ENCODE measurements around the gene KCTD7. TPM values are rescaled to one million over a fixed set of nuclear protein-coding genes. Genes with fewer than 3 reads are reported as not detected.
"Not testable (repeated sequence)": the region's sequence is repeated elsewhere in the genome, so short reads cannot be mapped to it uniquely, and the experiment has no call there.

The KCTD7 gene
- total RNA-seq, 1 donor from 2014 or later: 11.6 TPM

- Histone ChIP-seq H3K4me2 (ENCODE audit: low read length) (no peak overlapping the region), H3K27ac (ENCODE audit: low read depth, low read length) (no peak overlapping the region), H3K9ac (ENCODE audit: low read length) (no peak overlapping the region), H3K79me2 (ENCODE audit: insufficient read depth, low read length) (no peaks in the 10 kb centered on the region), H3K4me3 (ENCODE audit: insufficient read depth, low read depth, low read length) (no peak overlapping the region), H4K20me1 (ENCODE audit: insufficient read depth, low read length) (peaks cover 21% of the 10 kb centered on the region), H3K9me3 (ENCODE audit: insufficient read depth, low read depth, low read length) (no peaks in the 10 kb centered on the region), H2AFZ (ENCODE audit: low read depth, low read length) (no peak overlapping the region), H3K36me3 (ENCODE audit: insufficient read depth, low read length) (peaks cover 38% of the 10 kb centered on the region), H3K4me1 (ENCODE audit: insufficient read depth, low read length) (no peaks in the 10 kb centered on the region), H3K27me3 (ENCODE audit: insufficient read depth, low read length) (no peaks in the 10 kb centered on the region)
- Mint-ChIP-seq H3K36me3 (ENCODE audit: low read depth, unreplicated experiment) (peaks cover 30% of the 10 kb centered on the region), H3K4me3 (ENCODE audit: unreplicated experiment) (no peak overlapping the region), H3K4me1 (ENCODE audit: low read depth, unreplicated experiment) (no peaks in the 10 kb centered on the region), H3K9me3 (ENCODE audit: unreplicated experiment) (no peaks in the 10 kb centered on the region), H3K27ac (ENCODE audit: unreplicated experiment) (no peak overlapping the region), H3K27me3 (ENCODE audit: low read depth, unreplicated experiment) (peaks cover 1% of the 10 kb centered on the region)
- TF ChIP-seq, protein P1, sequence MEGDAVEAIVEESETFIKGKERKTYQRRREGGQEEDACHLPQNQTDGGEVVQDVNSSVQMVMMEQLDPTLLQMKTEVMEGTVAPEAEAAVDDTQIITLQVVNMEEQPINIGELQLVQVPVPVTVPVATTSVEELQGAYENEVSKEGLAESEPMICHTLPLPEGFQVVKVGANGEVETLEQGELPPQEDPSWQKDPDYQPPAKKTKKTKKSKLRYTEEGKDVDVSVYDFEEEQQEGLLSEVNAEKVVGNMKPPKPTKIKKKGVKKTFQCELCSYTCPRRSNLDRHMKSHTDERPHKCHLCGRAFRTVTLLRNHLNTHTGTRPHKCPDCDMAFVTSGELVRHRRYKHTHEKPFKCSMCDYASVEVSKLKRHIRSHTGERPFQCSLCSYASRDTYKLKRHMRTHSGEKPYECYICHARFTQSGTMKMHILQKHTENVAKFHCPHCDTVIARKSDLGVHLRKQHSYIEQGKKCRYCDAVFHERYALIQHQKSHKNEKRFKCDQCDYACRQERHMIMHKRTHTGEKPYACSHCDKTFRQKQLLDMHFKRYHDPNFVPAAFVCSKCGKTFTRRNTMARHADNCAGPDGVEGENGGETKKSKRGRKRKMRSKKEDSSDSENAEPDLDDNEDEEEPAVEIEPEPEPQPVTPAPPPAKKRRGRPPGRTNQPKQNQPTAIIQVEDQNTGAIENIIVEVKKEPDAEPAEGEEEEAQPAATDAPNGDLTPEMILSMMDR (IDR thresholded peaks at IDR 0.05; ENCODE audit: insufficient read depth, low read depth, low read length): no peak
- no peak for TF ChIP-seq EZH2 (IDR thresholded peaks at IDR 0.05; ENCODE audit: insufficient read depth, low read length)
- DNase-seq (ENCODE audit: low read depth): no peak
- FAIRE-seq: no peak
These were observed 14.3 kb downstream of the KCTD7 start for GRCh38 chr7:66642932-66643331.

GRCh38 chr7:66643395-66643794 is 14.7 kb downstream of the KCTD7 start:
- no peak for DNase-seq (ENCODE audit: low read depth)
- Histone ChIP-seq H3K79me2 (ENCODE audit: insufficient read depth, low read length) (no peaks in the 10 kb centered on the region), H3K36me3 (ENCODE audit: insufficient read depth, low read length) (peaks cover 34% of the 10 kb centered on the region), H3K27me3 (ENCODE audit: insufficient read depth, low read length) (no peaks in the 10 kb centered on the region), H3K4me3 (ENCODE audit: insufficient read depth, low read depth, low read length) (no peak overlapping the region), H2AFZ (ENCODE audit: low read depth, low read length) (no peak overlapping the region), H3K4me2 (ENCODE audit: low read length) (no peak overlapping the region), H4K20me1 (ENCODE audit: insufficient read depth, low read length) (peaks cover 16% of the 10 kb centered on the region), H3K27ac (ENCODE audit: low read depth, low read length) (no peak overlapping the region), H3K9ac (ENCODE audit: low read length) (no peak overlapping the region), H3K9me3 (ENCODE audit: insufficient read depth, low read depth, low read length) (no peaks in the 10 kb centered on the region), H3K4me1 (ENCODE audit: insufficient read depth, low read length) (no peaks in the 10 kb centered on the region)
- TF ChIP-seq, protein P1 (IDR thresholded peaks at IDR 0.05; ENCODE audit: insufficient read depth, low read depth, low read length): no peak
- no peak for TF ChIP-seq EZH2 (IDR thresholded peaks at IDR 0.05; ENCODE audit: insufficient read depth, low read length)
- no peak for FAIRE-seq
- Mint-ChIP-seq H3K27ac (ENCODE audit: unreplicated experiment) (no peak overlapping the region), H3K36me3 (ENCODE audit: low read depth, unreplicated experiment) (peaks cover 30% of the 10 kb centered on the region), H3K4me1 (ENCODE audit: low read depth, unreplicated experiment) (no peaks in the 10 kb centered on the region), H3K9me3 (ENCODE audit: unreplicated experiment) (no peaks in the 10 kb centered on the region), H3K4me3 (ENCODE audit: unreplicated experiment) (no peak overlapping the region), H3K27me3 (ENCODE audit: low read depth, unreplicated experiment) (peaks cover 1% of the 10 kb centered on the region)

GRCh38 chr7:66651026-66651425 is 22.3 kb downstream of the KCTD7 start:
- H3K4me1 ChIP-seq (ENCODE audit: insufficient read depth, low read length); H3K4me1 Mint-ChIP-seq (ENCODE audit: low read depth, unreplicated experiment); H3K4me3 Mint-ChIP-seq (ENCODE audit: unreplicated experiment); H3K36me3 ChIP-seq (ENCODE audit: insufficient read depth, low read length); H2AFZ ChIP-seq (ENCODE audit: low read depth, low read length); H3K27ac Mint-ChIP-seq (ENCODE audit: unreplicated experiment); H3K36me3 Mint-ChIP-seq (ENCODE audit: low read depth, unreplicated experiment); H3K4me3 ChIP-seq (ENCODE audit: insufficient read depth, low read depth, low read length); FAIRE-seq; H3K27me3 ChIP-seq (ENCODE audit: insufficient read depth, low read length); H3K9ac ChIP-seq (ENCODE audit: low read length); DNase-seq (ENCODE audit: low read depth); H3K9me3 ChIP-seq (ENCODE audit: insufficient read depth, low read depth, low read length); H3K27me3 Mint-ChIP-seq (ENCODE audit: low read depth, unreplicated experiment); H3K4me2 ChIP-seq (ENCODE audit: low read length); H3K9me3 Mint-ChIP-seq (ENCODE audit: unreplicated experiment); H4K20me1 ChIP-seq (ENCODE audit: insufficient read depth, low read length); H3K27ac ChIP-seq (ENCODE audit: low read depth, low read length): not testable (repeated sequence)
- H3K79me2 ChIP-seq (ENCODE audit: insufficient read depth, low read length): peaks cover 20% of the 10 kb centered on the region

DNA sequence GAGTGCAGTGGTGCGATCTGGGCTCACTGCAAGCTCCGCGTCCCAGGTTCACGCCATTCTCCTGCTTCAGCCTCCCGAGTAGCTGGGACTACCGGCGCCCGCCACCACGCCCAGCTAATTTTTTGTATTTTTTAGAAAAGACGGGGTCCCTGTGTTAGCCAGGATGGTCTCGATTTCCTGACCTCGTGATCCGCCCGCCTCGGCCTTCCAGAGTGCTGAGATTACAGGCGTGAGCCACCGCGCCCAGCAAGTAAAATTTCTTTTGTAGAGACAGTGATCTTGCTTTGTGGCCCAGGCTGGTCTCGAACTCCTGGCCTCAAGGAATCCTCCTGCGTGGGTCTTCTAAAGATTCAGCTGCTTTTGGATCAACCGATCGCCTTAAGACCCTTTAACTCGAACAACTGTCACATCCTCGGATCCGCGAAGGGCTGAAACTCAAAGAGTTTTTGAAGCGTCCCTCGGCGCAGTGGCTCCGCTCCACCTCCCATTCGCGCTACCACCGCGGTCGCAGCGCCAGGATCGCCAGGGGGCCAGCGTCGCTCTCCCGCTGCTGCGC is 25.1 kb downstream of the KCTD7 start:
- peak overlapping the region; percentile 96 for H3K4me3 Mint-ChIP-seq (ENCODE audit: unreplicated experiment)
- H3K36me3 Mint-ChIP-seq (ENCODE audit: low read depth, unreplicated experiment); H3K27me3 Mint-ChIP-seq (ENCODE audit: low read depth, unreplicated experiment); H3K4me1 ChIP-seq (ENCODE audit: insufficient read depth, low read length); DNase-seq (ENCODE audit: low read depth); H3K9me3 ChIP-seq (ENCODE audit: insufficient read depth, low read depth, low read length); H3K27me3 ChIP-seq (ENCODE audit: insufficient read depth, low read length); H3K9me3 Mint-ChIP-seq (ENCODE audit: unreplicated experiment); H3K36me3 ChIP-seq (ENCODE audit: insufficient read depth, low read length); H3K4me1 Mint-ChIP-seq (ENCODE audit: low read depth, unreplicated experiment); H4K20me1 ChIP-seq (ENCODE audit: insufficient read depth, low read length); FAIRE-seq: not testable (repeated sequence)
- Histone ChIP-seq H3K4me2 (ENCODE audit: low read length) (peak overlapping the region; percentile 96), H3K79me2 (ENCODE audit: insufficient read depth, low read length) (peaks cover 45% of the 10 kb centered on the region), H2AFZ (ENCODE audit: low read depth, low read length) (peak overlapping the region; percentile 89), H3K27ac (ENCODE audit: low read depth, low read length) (peak overlapping the region; percentile 93), H3K9ac (ENCODE audit: low read length) (peak overlapping the region; percentile 90), H3K4me3 (ENCODE audit: insufficient read depth, low read depth, low read length) (peak overlapping the region; percentile 90)
- peak overlapping the region; percentile 97 for H3K27ac Mint-ChIP-seq (ENCODE audit: unreplicated experiment)
